ENCODE measurements around the gene ARHGAP26. TPM values are rescaled to one million over a fixed set of nuclear protein-coding genes. Genes with fewer than 3 reads are reported as not detected.

ARHGAP26 gene
- total and polyA plus RNA-seq, 2 donors (not counting 3 experiments of a cell fraction or from before 2014, with no cell fraction given) = 3.1 to 16.2 TPM

GRCh38 chr5:142838845-142839244 lies 68.7 kb downstream of the ARHGAP26 start:
- Histone ChIP-seq H3K27ac (ENCODE audit: insufficient read depth, low read depth, low read length) (no peak overlapping the region), H3K4me2 (ENCODE audit: insufficient read depth, low read length) (no peak overlapping the region), H3K9ac (replicated peaks; ENCODE audit: extremely low read depth, insufficient read depth, low read length) (no peak overlapping the region), H3K9me3 (replicated peaks; ENCODE audit: control insufficient read depth, insufficient read depth, low read length) (no peaks in the 10 kb centered on the region), H2AFZ (ENCODE audit: low read depth, low read length) (no peak overlapping the region), H3K4me3 (replicated peaks in 1 of 3; ENCODE audit: insufficient read depth in 1 of 3, low read depth in 1 of 3, low read length in 3 of 3) (no peak overlapping the region), H3K27me3 (ENCODE audit: control insufficient read depth in 2 of 2, insufficient read depth in 2 of 2, low read length in 2 of 2) (no peaks in the 10 kb centered on the region), H3K79me2 (ENCODE audit: control insufficient read depth, insufficient read depth, low read length) (no peaks in the 10 kb centered on the region), H3K4me1 (ENCODE audit: control insufficient read depth, extremely low read depth, insufficient read depth, low read length) (no peaks in the 10 kb centered on the region), H4K20me1 (replicated peaks; ENCODE audit: control insufficient read depth, extremely low read depth, insufficient read depth, low read length) (no peaks in the 10 kb centered on the region), H3K9me1 (replicated peaks; ENCODE audit: control insufficient read depth, extremely low read depth, insufficient read depth, low read length) (no peaks in the 10 kb centered on the region), H3K36me3 (ENCODE audit: control insufficient read depth in 2 of 2, extremely low read depth in 1 of 2, insufficient read depth in 2 of 2, low read length in 2 of 2) (no peaks in the 10 kb centered on the region)
- ChIA-PET CTCF (no interaction called here), POLR2A (no interaction called here)
- intact Hi-C loops (cut with micrococcal nuclease) (no loop called here), dilution Hi-C loops (cut with MboI; ENCODE audit: extremely low pct_ligation_motif_present, low sequenced_read_pairs) (no loop called here)
- TF ChIP-seq CTCF (IDR thresholded peaks at IDR 0.05; ENCODE audit: extremely low read depth in 1 of 2, insufficient read depth in 1 of 2, low read depth in 1 of 2, low read length in 2 of 2) (no peak), POLR2AphosphoS5 (IDR thresholded peaks at IDR 0.05; ENCODE audit: insufficient read depth, low read depth, low read length) (no peak), MAX (IDR thresholded peaks at IDR 0.05; ENCODE audit: insufficient read depth, insufficient read length) (no peak), JUN (IDR thresholded peaks at IDR 0.05; ENCODE audit: borderline replicate concordance, insufficient read depth, insufficient read length, low read depth) (no peak), EZH2 (IDR thresholded peaks at IDR 0.05; ENCODE audit: borderline replicate concordance, low read depth, low read length, severe bottlenecking) (no peak), FOS (IDR thresholded peaks at IDR 0.05; ENCODE audit: borderline replicate concordance, insufficient read depth, low read length) (no peak), GATA2 (IDR thresholded peaks at IDR 0.05; ENCODE audit: insufficient read depth, insufficient read length, low read depth, low read length) (no peak), MYC (IDR thresholded peaks at IDR 0.05; ENCODE audit: low read depth, low read length) (no peak), POLR2A (IDR thresholded peaks at IDR 0.05; ENCODE audit: low read depth, low read length) (no peak)
- FAIRE-seq = no peak
- no peak for DNase-seq (ENCODE audit: low read depth, low spot score)
- BruUV-seq (replicated peaks) = no TSS peak
